Activated CD8-positive, alpha-beta memory T cell treated with anti-CD3 and anti-CD28 coated beads, Interleukin-2, amount 50 U/mL, for 4 hours (primary cell): ENCODE results near the gene KCNJ5.

ENCODE experiments used
- DNase-seq: peaks from one replicate; pipeline ENCODE4 v3.0.0-alpha.2; 2020

The KCNJ5 gene

DNA sequence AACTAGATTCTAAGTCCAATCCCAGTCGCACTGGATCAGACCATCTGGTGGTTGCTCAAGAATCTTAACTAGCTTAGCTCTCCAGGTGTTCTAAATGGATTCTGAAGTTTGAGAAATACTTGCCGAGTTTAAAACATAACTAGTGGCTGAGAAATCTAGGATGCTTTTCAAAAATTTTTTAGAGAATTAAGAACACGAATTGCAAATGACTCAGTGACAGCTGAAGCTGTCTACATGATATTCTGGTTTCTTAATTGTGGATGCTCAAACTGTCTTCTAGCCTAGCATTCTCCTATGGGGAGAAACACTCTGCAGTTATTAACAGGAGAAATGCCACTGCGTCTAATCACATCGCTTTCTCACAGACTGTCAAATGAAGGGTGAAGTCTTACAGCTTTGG, 71.7 kb downstream of the KCNJ5 start:
- no peak for DNase-seq

DNA sequence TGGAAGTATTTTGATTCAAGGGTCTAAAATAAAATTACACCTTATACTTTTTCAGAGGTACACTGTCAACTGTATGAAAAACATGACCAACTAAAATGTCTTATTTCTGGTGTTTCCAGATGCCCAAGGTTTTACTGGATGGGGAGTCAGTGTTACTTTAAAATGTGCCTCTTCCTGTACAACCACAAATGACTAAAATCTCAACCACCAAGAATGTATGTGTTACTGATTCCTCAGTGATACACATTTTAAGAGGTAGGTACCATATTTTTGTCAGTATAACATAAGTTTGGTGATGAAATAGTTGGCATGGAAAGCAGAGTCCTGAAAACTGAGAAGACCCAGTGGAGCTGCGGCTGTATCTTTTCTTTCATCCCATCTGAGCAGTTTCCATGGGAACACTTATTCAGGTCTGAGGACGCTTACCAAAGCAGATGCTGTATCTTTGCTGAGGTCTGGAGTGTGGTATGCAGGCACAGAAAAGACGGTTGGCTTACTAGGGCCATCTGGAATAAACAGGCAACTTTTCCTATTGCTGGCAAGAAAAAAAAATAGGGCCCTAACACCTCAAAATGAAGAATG, 72.7 kb downstream of the KCNJ5 start:
- no peak for DNase-seq

DNA sequence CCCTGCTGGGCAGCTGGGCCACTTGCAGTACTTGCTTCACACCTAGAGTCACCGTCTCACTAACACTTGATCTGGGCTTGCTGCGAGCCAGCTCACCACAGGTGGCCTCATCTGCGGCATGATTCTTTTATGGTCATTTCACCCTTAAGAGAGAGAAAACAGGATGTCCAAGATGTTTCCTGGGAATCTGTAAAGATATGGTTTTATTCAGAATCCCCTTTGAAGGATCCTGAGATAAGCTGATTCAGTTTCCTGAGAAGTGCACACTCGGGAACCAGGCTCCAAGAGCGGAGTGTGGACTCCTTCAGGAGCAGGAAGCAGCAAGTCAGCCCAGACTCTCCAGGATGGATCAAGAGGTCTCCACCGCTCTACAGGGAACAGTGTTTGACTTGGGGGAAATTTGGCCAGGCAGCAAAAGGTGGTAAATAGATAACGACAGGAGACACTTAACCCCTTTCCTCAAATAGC, 73.3 kb downstream of the KCNJ5 start:
- DNase-seq: no peak

DNA sequence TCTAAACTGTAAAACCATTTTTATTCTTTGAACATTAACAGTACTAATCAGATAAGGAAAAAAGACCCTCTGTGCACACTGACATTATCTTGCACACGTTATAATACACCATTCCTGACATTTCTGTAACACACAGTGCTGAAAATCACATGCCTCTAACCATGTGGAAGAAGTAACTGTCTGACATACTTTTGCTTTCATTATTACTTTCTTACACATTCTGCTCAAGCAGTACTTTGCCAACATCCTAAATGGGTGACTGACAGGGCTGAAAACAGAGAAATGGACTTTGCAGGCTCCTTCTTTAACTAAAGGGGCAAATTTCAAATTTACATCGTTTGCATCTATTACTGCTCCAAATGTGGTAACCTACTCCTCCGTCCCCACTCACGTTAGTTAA, 74.3 kb downstream of the KCNJ5 start:
- no peak for DNase-seq

DNA sequence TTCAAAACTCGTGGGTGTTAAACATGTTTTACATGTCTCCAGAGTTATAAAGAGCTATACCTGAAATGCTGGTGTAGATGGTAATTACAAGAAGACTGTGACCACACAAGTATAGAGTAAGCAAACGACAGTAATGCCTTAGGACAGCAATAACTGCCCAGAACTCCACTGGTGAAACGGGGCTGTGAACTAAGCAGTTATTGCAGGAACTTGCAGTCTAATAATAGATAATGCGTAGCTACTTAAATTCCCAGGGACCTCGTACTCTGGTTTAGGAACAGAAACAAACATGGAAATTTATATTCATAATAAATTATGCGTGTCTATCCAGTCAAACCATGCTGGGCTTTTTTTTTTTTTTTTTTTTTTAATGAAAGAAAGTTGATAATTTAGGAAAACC, 76.4 kb downstream of the KCNJ5 start:
- no peak for DNase-seq

DNA sequence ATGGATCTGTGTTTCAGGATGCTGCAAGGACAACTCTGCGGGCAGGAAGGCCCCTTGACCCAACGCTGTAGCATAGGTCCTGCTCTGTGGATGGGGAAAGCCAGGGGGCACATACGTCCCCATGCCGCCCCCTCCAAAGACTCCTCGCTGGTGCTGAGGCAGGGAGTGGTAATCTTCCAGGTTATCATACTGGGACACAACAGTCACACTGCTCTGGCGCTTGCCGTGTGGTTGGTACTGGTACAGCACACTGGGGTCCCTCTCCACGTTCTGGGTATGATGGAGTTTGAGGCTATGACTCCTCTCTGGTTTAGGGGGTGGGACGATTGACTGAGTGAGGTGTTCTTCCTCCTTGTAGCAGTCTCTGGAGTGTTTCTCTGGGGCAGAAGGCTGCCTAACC, 77.8 kb downstream of the KCNJ5 start:
- DNase-seq: no peak
